A172 (cell line): ENCODE measurements around the gene PIP5K1C. TPM values are rescaled to one million over a fixed set of nuclear protein-coding genes. Genes with fewer than 3 reads are reported as not detected.
"Not testable (repeated sequence)": the region's sequence is repeated elsewhere in the genome, so short reads cannot be mapped to it uniquely, and the experiment has no call there.

Experiments
- DNase-seq: peaks from one replicate; pipeline ENCODE4 v3.0.0-alpha.2; 2015; ENCODE audit warnings: low spot score
- total RNA-seq: library from RNA; depleted of rRNA; stranded (reverse); fragments of >200 nt; shearing (Covaris generic); gene quantifications from 2 replicates; pipeline ENCODE4 v1.2.3, GENCODE V29; 2014; rRNA removed

The PIP5K1C gene
- total RNA-seq, 1 experiment from 2014 or later, result 18.8 TPM

DNA sequence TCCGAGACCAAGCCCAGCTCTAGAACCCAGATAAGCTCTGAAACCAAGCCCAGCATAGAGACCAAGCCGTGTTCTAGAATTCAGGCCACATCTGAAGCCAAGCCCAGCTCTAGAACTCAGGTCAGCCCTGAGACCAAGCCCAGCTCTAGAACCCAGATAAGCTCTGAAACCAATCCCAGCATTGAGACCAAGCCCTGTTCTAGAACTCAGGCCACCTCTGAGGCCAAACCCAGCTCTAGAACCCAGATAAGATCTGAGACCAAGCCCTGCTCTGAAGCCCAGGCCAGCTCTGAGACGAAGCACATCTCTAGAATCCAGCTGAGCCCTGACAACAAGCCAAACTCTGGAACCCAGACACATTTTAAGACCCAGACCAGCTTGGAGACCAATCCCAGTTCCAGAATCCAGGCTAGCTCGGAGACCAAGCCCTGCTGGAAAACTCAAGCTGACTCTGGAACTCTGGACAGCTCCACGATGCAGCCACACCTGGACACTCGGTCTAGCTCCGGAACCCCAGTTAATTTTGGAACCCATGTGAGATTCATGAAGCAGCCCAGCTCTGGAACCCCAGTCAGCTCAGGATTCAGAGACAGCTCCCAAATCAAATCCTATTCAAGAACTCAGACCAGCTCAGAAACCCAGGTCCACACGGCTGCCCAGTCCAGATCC, 109.1 kb downstream of the PIP5K1C start:
- DNase-seq, result no peak

DNA sequence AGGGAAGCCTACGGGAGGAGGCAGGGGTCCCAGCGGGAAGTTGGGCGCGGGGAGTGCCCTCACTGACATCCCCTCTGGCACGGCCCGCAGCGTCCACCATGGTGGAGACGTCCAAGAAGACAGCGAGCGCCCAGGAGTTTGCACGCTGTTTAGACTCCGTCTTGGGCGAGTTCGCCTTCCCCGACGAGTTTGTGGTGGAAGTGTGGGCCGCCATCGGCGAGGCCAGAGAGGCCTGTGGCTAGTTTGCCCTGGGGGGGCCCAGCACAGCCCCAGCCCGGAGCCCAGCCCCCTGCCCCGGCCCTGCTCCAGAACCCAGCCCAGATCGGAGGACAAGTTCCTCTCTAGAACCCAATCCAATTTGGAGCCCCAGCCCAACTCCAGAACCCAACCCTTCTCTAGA, 110.3 kb downstream of the PIP5K1C start:
- DNase-seq, result no peak

DNA sequence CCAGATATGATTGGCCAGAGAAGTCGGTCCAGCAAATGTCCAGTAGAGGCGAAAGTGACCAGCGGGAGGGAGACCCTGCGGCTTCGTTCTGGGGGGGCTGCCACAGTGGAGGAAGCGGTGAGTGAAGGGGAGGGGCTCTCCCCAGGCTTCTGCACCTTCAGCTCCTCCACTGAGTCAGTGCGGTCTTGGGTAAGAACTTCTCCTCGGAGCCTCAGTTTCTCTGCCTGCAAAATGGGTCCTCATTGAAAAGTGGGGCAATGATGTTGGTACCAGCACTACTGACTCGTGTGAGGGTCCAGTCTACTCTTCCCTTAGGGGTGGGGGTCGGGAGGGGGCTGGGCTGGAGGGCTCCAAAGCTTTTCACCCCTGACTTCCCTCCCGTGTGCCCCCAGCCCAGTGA, 110.8 kb downstream of the PIP5K1C start:
- no peak for DNase-seq

DNA sequence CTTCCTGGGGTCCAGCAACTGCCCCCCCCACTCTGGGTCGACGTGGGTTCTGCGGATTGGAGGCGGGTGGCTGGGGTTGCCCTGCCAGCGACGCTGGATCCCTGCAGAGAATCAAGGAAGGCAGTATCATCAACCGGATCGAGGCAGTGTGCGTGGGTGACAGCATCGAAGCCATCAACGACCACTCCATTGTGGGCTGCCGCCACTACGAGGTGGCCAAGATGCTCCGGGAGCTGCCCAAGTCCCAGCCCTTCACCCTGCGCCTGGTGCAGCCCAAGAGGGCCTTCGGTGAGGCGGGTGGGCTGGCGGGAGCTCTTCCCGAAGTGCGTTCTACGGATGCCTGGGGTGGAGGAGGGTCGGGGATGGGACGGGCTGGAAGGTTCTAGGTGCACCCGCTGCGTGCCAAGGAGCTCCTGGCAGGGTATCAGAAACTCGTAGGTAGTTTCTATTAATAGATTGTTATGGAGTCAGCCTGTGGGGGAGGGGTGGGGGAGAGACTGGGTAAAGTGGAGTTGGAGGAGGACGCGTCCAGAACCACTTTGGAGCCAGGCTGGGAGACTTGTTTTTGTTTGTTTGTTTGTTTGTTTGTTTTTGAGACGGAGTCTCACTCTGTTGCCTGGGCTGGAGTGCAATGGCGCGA, 113.4 kb downstream of the PIP5K1C start:
- no peak for DNase-seq

DNA sequence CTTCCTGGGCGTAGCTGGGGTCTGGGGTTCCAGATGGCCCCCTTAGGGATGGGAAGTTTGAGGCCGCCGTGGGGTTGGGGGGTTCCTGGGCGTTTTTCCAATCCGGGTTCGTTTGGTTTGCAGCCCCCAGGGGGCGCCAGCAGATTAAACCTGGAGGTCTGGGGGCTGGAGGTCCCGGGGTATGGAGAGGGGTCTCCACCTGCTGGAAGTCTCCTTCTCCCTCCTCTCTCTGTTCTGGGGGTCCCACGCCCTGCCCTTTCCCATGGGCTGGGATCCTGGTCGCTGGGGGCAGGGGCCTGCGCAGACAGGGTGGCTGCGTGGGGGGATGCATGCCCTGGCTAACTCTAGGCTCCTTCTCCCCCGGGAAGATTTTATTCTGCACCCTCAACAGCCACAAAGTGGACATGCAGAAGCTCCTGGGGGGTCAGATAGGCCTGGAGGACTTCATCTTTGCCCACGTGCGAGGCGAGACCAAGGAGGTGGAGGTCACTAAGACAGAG, 114.1 kb downstream of the PIP5K1C start:
- no peak for DNase-seq

DNA sequence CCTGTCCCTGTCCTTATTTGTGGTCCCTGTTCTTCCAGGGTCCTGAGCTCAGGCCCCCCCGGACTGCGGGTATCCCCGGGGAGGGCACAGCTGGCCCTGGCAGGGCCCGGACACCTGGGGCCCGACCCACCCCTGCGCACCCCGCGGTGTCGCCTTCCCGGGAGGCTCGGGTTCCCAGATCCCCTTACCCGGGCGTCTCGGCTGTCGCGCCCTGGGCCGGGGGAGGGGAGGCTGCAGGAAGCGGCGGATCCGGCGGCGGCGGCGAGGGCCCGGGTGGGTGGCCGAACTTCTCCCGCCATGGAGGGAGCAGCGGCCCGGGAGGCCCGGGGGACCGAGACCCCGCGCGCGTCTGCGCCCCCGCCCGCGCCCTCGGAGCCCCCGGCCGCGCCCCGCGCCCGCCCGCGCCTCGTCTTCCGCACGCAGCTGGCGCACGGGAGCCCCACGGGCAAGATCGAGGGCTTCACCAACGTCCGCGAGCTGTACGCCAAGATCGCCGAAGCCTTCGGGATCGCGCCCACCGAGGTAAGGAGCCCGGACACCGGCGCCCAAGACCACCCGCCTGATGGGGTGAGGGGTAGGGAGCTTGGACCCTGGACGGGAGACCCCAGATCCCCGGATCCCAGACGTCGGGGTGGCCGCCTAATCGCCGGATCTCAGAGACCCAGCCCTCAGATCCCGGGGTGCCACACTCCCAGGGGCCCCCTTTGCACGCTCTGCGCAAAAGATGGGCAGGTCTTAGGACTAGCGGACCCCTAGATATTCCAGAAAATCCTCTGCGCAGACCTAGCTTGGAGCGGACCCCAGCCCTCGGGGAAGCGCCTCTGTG, 114.8 kb downstream of the PIP5K1C start, which contains the start of gene GIPC3:
Gene GIPC3 (plus strand): TSS at position 178 of the 826 bp plus-strand sequence. CDS start 120 bp downstream, at position 298.
- no peak for DNase-seq

DNA sequence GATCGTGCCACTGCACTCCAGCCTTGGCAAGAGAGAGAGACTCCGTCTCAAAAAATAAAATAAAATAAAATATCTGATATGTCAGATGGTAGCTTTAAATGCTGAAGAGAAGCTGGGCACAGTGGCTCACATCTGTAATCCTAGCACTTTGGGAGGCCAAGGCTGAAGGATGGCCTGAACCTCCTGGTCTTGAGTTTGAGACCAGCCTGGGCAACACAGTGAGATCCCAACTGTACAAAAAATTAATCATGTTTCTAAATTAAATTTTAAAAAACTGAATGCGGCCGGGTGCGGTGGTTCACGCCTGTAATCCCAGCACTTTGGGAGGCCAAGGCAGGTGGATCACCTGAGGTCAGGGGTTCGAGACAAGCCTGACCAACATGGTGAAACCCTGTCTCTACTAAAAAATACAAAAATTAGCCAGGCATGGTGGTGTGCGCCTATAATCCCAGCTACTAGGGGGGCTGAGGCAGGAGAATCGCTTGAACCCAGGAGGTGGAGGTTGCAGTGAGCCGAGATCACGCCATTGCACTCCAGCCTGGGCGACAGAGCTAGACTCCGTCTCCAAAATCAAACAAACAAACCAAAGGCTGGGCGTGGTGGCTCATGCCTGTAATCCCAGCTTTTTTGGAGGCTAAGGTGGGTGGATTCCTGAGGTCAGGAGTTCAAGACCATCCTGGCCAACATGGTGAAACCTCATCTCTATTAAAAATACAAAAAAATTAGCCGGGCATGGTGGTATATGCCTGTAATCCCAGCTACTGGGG, 116.0 kb downstream of the PIP5K1C start:
- not testable (repeated sequence) for DNase-seq

DNA sequence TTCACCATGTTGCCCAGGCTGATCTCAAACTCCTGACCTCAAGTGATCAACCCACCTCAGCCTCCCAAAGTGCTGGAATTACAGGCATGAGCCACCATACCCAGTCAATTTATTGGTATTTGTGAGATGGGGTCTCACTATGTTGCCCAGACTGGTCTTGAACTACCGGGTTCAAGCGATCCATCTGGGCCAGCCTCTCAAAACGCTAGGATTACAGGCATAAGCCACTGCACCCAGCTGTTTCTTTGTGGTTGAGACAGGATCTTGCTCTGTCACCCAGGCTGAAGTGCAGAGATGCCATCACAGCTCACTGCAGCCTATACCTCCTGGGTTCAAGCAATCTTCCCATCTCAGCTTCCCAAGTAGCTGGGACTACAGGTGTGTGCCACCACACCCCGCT, 118.5 kb downstream of the PIP5K1C start:
- not testable (repeated sequence) for DNase-seq

Other genes with a start within 250 kb of the PIP5K1C start
- not detected in 2 replicates for gene SMIM24, start 219.9 kb downstream of the PIP5K1C start, total RNA-seq
- not detected in 2 replicates for gene SMIM44, start 217.0 kb downstream of the PIP5K1C start, total RNA-seq
- gene DOHH, start 199.8 kb downstream of the PIP5K1C start, total RNA-seq, result 18.0 and 27.3 TPM in 2 replicates
- gene FZR1, start 194.2 kb downstream of the PIP5K1C start, total RNA-seq, result 44.4 and 46.2 TPM in 2 replicates
- not detected in 2 replicates for gene TEKTIP1, start 161.3 kb downstream of the PIP5K1C start, total RNA-seq
- gene MFSD12, start 142.9 kb downstream of the PIP5K1C start, total RNA-seq, result 152 and 169 TPM in 2 replicates
- 224 and 260 TPM in 2 replicates for gene HMG20B, start 127.5 kb downstream of the PIP5K1C start, total RNA-seq
- 0.07 TPM in 1 of 2 replicates, not detected in the other for gene GIPC3, start 115.0 kb downstream of the PIP5K1C start, total RNA-seq
- gene TBXA2R, start 93.6 kb downstream of the PIP5K1C start, total RNA-seq, result 3.4 and 7.4 TPM in 2 replicates
- 23.0 and 34.6 TPM in 2 replicates for gene CACTIN, start 73.7 kb downstream of the PIP5K1C start, total RNA-seq
- 0.93 and 0.98 TPM in 2 replicates for gene TJP3, start 7.9 kb upstream of the PIP5K1C start, total RNA-seq
- 22.2 and 28.7 TPM in 2 replicates for gene APBA3, start 61.2 kb upstream of the PIP5K1C start, total RNA-seq
- gene MRPL54, start 62.2 kb upstream of the PIP5K1C start, total RNA-seq, result 74.4 and 95.3 TPM in 2 replicates
- not detected in 2 replicates for gene RAX2, start 71.8 kb upstream of the PIP5K1C start, total RNA-seq
- gene MATK, start 85.9 kb upstream of the PIP5K1C start, total RNA-seq, result 0.05 and 0.78 TPM in 2 replicates
- gene ZFR2, start 168.6 kb upstream of the PIP5K1C start, total RNA-seq, result not detected in 2 replicates
- not detected in 2 replicates for gene ATCAY, start 180.2 kb upstream of the PIP5K1C start, total RNA-seq
- gene NMRK2, start 232.6 kb upstream of the PIP5K1C start, total RNA-seq, result not detected in 2 replicates